ENCODE results near the gene RRP12. TPM values are rescaled to one million over a fixed set of nuclear protein-coding genes. Genes with fewer than 3 reads are reported as not detected.
"Not testable (repeated sequence)": the region's sequence is repeated elsewhere in the genome, so short reads cannot be mapped to it uniquely, and the experiment has no call there.

The RRP12 gene
- total and polyA plus RNA-seq, 2 of the 4 experiments (the other 2 are of a cell fraction): 21.5 to 23.3 TPM

DNA sequence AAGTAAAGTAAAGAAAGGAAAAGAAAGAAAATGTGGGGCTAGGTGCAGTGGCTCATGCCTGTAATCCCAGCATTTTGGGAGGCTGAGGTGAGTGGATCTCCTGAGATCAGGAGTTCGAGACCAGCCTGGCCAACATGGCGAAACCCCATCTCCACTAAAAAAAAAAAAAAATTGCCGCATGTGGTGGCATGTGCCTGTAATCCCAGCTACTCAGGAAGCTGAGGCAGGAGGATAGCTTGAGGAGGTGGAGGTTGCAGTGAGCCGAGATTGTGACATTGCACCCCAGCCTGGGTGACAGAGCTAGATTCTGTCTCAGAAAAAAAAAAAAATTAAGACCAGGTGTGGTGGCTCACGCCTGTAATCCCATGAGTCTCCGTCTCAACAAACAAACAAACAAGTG, 57.5 kb downstream of the RRP12 start:
- BruUV-seq (replicated peaks); H2BK5ac ChIP-seq (ENCODE audit: low read depth, low read length, poor library complexity, severe bottlenecking); H3K4me2 ChIP-seq (ENCODE audit: low read depth, low read length); H3K36me3 ChIP-seq (ENCODE audit: control insufficient read depth, insufficient read depth, low read length); H3K18ac ChIP-seq (ENCODE audit: low read depth, low read length); H2AK9ac ChIP-seq (replicated peaks; ENCODE audit: low read depth, low read length, poor library complexity); H3K27ac ChIP-seq (ENCODE audit: insufficient read depth, low read length); H4K20me1 ChIP-seq (ENCODE audit: insufficient read depth, low read length); in situ Hi-C loops (cut with MboI; ENCODE audit: low sequenced_read_pairs); H3K9ac ChIP-seq (ENCODE audit: low read depth, low read length); dilution Hi-C loops (cut with HindIII; ENCODE audit: low sequenced_read_pairs, unreplicated experiment); H2AFZ ChIP-seq (replicated peaks; ENCODE audit: low read length, poor library complexity); H2BK20ac ChIP-seq (ENCODE audit: low read depth, low read length); H3K79me1 ChIP-seq (ENCODE audit: low read depth in 1 of 2, low read length in 2 of 2); H4K5ac ChIP-seq (ENCODE audit: low read depth, low read length); H3K14ac ChIP-seq (replicated peaks; ENCODE audit: low read depth, low read length); H3K4me3 ChIP-seq (ENCODE audit: insufficient read depth, low read depth, low read length); ATAC-seq (ENCODE audit: low read depth); H3K27me3 ChIP-seq (ENCODE audit: control insufficient read depth, insufficient read depth, low read length); H2BK15ac ChIP-seq (ENCODE audit: low read depth, low read length); H3K56ac ChIP-seq (ENCODE audit: extremely low read depth, insufficient read depth, low read length); H2AK5ac ChIP-seq (ENCODE audit: low read depth, low read length); H4K8ac ChIP-seq (ENCODE audit: low read depth in 2 of 2, low read length in 2 of 2); H3K9me3 ChIP-seq (ENCODE audit: control insufficient read depth, insufficient read depth, low read length); H3K4ac ChIP-seq (ENCODE audit: low read depth, low read length); POLR2A ChIA-PET (ENCODE audit: unreplicated experiment); H3K4me1 ChIP-seq (ENCODE audit: control insufficient read depth, insufficient read depth, low read length); H3K23ac ChIP-seq (ENCODE audit: low read depth, low read length); H3K9me1 ChIP-seq (ENCODE audit: insufficient read depth, low read length); DNase-seq; H2BK120ac ChIP-seq (ENCODE audit: low read depth, low read length); H4K91ac ChIP-seq (ENCODE audit: insufficient read depth, low read depth, low read length); intact Hi-C loops (cut with micrococcal nuclease): not testable (repeated sequence)
- CTCF ChIA-PET: interaction anchor here (0.6 kb wide), 1 partner anchor 1533 kb away, joined by 8 read pairs; no protein-coding TSS in a partner anchor
- WGBS, 2 experiments (ENCODE audit: extremely low coverage in 2 of 2, insufficient read length in 1 of 2): 100% methylated on average over 1 of the region's 6 CpGs; no CpG with 5 or more reads in 1 of the 2 experiments

Data from IMR-90 (cell line).